ENCODE measurements around the gene FABP1. TPM values are rescaled to one million over a fixed set of nuclear protein-coding genes. Genes with fewer than 3 reads are reported as not detected.

Gene FABP1
- polyA plus RNA-seq, 1 of the 3 experiments (the other 2 are of a cell fraction) = not detected

GRCh38 chr2:88161446-88162244, 33.8 kb upstream of the FABP1 start:
- Histone ChIP-seq H3K9me2 (no peaks in the 10 kb centered on the region), H3K4me3 (ENCODE audit: low read depth in 2 of 2, low read length in 1 of 2) (no peak overlapping the region), H2AFZ (ENCODE audit: low read depth) (no peak overlapping the region), H3K27me3 (ENCODE audit: insufficient read depth) (no peaks in the 10 kb centered on the region), H3K9ac (no peak overlapping the region), H3K27ac (ENCODE audit: low read depth in 2 of 2, low read length in 1 of 2) (no peak overlapping the region), H3K9me3 (no peaks in the 10 kb centered on the region), H3K36me3 (replicated peaks in 1 of 2; ENCODE audit: control insufficient read depth in 1 of 2, insufficient read depth in 2 of 2, low read length in 1 of 2) (no peaks in the 10 kb centered on the region), H3K4me1 (ENCODE audit: control insufficient read depth in 1 of 2, insufficient read depth in 2 of 2, low read depth in 1 of 2, low read length in 1 of 2) (no peaks in the 10 kb centered on the region), H3K4me2 (no peak overlapping the region), H4K20me1 (ENCODE audit: insufficient read depth) (no peaks in the 10 kb centered on the region), H3K79me2 (ENCODE audit: insufficient read depth) (no peaks in the 10 kb centered on the region), H3F3A (replicated peaks; ENCODE audit: insufficient read depth) (no peaks in the 10 kb centered on the region)
- ChIA-PET CTCF (interaction anchor here (1.2 to 5.8 kb wide), 3 partner anchors 12 to 101 kb away, joined by 3 to 147 read pairs (median 5); no protein-coding TSS in a partner anchor), POLR2A (no interaction called here)
- 54% methylated on average over 11 of the region's 11 CpGs for WGBS (ENCODE audit: low lambda C conversion rate)
- no peak for TF ChIP-seq CTCF (IDR thresholded peaks at IDR 0.05)
- no peak for TF ChIP-seq RAD21 (IDR thresholded peaks at IDR 0.05; ENCODE audit: low read length)
- no peak for TF ChIP-seq TCF12 (IDR thresholded peaks at IDR 0.05)
- TF ChIP-seq NFIC (IDR thresholded peaks at IDR 0.05; ENCODE audit: borderline replicate concordance) = no peak
- no peak for TF ChIP-seq RXRA (IDR thresholded peaks at IDR 0.05; ENCODE audit: borderline replicate concordance, low read depth)
- no peak for TF ChIP-seq MXI1 (IDR thresholded peaks at IDR 0.05; ENCODE audit: low read depth, low read length)
- no peak for TF ChIP-seq FOXM1 (IDR thresholded peaks at IDR 0.05; ENCODE audit: low read depth)
- TF ChIP-seq SMC3 (IDR thresholded peaks at IDR 0.05; ENCODE audit: low read depth, low read length) = no peak
- TF ChIP-seq PBX3 (IDR thresholded peaks at IDR 0.05) = no peak
- TF ChIP-seq EZH2phosphoT487 (IDR thresholded peaks at IDR 0.05; ENCODE audit: borderline replicate concordance, low read depth) = no peak
- TF ChIP-seq RCOR1 (IDR thresholded peaks at IDR 0.05; ENCODE audit: low read length) = no peak
- no peak for TF ChIP-seq MEF2A (IDR thresholded peaks at IDR 0.05; ENCODE audit: borderline replicate concordance, low read depth)
- no peak for TF ChIP-seq RFX5 (IDR thresholded peaks at IDR 0.05; ENCODE audit: low read length)
- TF ChIP-seq FOSL2 (IDR thresholded peaks at IDR 0.05; ENCODE audit: borderline replicate concordance, low read depth) = no peak
- no peak for TF ChIP-seq GATA2 (CRISPR knock-in tag; IDR thresholded peaks at IDR 0.05)
- no peak for TF ChIP-seq YY1 (IDR thresholded peaks at IDR 0.05; ENCODE audit: low read depth)
- DNase-seq = no peak

Data from SK-N-SH (cell line).